ENCODE measurements around the gene NACA2.
A peak's percentile ranks its signal among the peaks of the same experiment; 100 is the strongest.
"Not testable (repeated sequence)": the region's sequence is repeated elsewhere in the genome, so short reads cannot be mapped to it uniquely, and the experiment has no call there.

The NACA2 gene

GRCh38 chr17:61591018-61591417 lies at the start of gene NACA2:
Gene NACA2, minus strand, starts transcription at chr17:61591219. Its CDS starts 39 bp downstream, at chr17:61591180.
- DNase-seq = no peak

GRCh38 chr17:61639818-61640217 lies 48.8 kb upstream of the NACA2 start:
- no peak for DNase-seq

GRCh38 chr17:61638087-61638486 lies 47.1 kb upstream of the NACA2 start:
- no peak for DNase-seq

- peak; percentile 66 for DNase-seq
Measured at GRCh38 chr17:61635913-61636432, 45.0 kb upstream of the NACA2 start.

- DNase-seq = no peak
Measured at GRCh38 chr17:61634942-61635538, 44.0 kb upstream of the NACA2 start.

GRCh38 chr17:61634011-61634539 lies 43.1 kb upstream of the NACA2 start:
- no peak for DNase-seq

GRCh38 chr17:61632826-61633225 lies 41.8 kb upstream of the NACA2 start:
- DNase-seq = no peak

GRCh38 chr17:61631800-61632199 lies 40.8 kb upstream of the NACA2 start:
- DNase-seq = no peak

- not testable (repeated sequence) for DNase-seq
Measured at GRCh38 chr17:61628158-61628557, 37.1 kb upstream of the NACA2 start.

GRCh38 chr17:61627658-61628057 lies 36.6 kb upstream of the NACA2 start:
- DNase-seq = no peak

GRCh38 chr17:61627125-61627524 lies 36.1 kb upstream of the NACA2 start:
- DNase-seq = no peak

GRCh38 chr17:61625564-61625963 lies 34.5 kb upstream of the NACA2 start:
- no peak for DNase-seq

- DNase-seq = no peak
Measured at GRCh38 chr17:61624951-61625350, 33.9 kb upstream of the NACA2 start.

- no peak for DNase-seq
Measured at GRCh38 chr17:61621317-61621716, 30.3 kb upstream of the NACA2 start.

GRCh38 chr17:61619953-61620352 lies 28.9 kb upstream of the NACA2 start:
- DNase-seq = no peak

GRCh38 chr17:61619493-61619892 lies 28.5 kb upstream of the NACA2 start:
- DNase-seq = no peak

GRCh38 chr17:61618950-61619349 lies 27.9 kb upstream of the NACA2 start:
- DNase-seq = no peak

- no peak for DNase-seq
Measured at GRCh38 chr17:61617330-61617729, 26.3 kb upstream of the NACA2 start.

GRCh38 chr17:61616783-61617182 lies 25.8 kb upstream of the NACA2 start:
- DNase-seq = no peak

GRCh38 chr17:61614219-61614618 lies 23.2 kb upstream of the NACA2 start:
- no peak for DNase-seq

- no peak for DNase-seq
Measured at GRCh38 chr17:61611323-61611722, 20.3 kb upstream of the NACA2 start.

GRCh38 chr17:61605692-61606091 lies 14.7 kb upstream of the NACA2 start:
- DNase-seq = no peak

GRCh38 chr17:61601297-61601696 lies 10.3 kb upstream of the NACA2 start:
- no peak for DNase-seq

GRCh38 chr17:61600621-61601020 lies 9.6 kb upstream of the NACA2 start:
- DNase-seq = no peak

- no peak for DNase-seq
Measured at GRCh38 chr17:61599608-61600007, 8.6 kb upstream of the NACA2 start.
